GM18870 (cell line): Measurements from ENCODE around the gene NCOA5.

Source experiments
- ATAC-seq: cut with Tn5 transposase; IDR thresholded peaks from one replicate; pipeline ENCODE4 v1.9.1; 2021; ENCODE audit warnings: moderate library complexity; ENCODE audit not compliant: unreplicated experiment

The NCOA5 gene

GRCh38 chr20:46020555-46020954 lies 69.2 kb downstream of the NCOA5 start:
- no peak for ATAC-seq

GRCh38 chr20:46018611-46019010 lies 71.2 kb downstream of the NCOA5 start:
- ATAC-seq: no peak

GRCh38 chr20:46018112-46018511 lies 71.7 kb downstream of the NCOA5 start:
- no peak for ATAC-seq

GRCh38 chr20:46017272-46017671 lies 72.5 kb downstream of the NCOA5 start:
- no peak for ATAC-seq

- no peak for ATAC-seq
These were observed 75.0 kb downstream of the NCOA5 start for GRCh38 chr20:46014517-46015396.

GRCh38 chr20:46013829-46014516 lies 75.8 kb downstream of the NCOA5 start:
- ATAC-seq: no peak

GRCh38 chr20:46013322-46013828 lies 76.4 kb downstream of the NCOA5 start:
- ATAC-seq: no peak

GRCh38 chr20:46012921-46013320 lies 76.8 kb downstream of the NCOA5 start:
- no peak for ATAC-seq

GRCh38 chr20:46011631-46012482 lies 77.9 kb downstream of the NCOA5 start:
- no peak for ATAC-seq
